Breast epithelium (tissue), 3 donors: ENCODE measurements around the gene FCGR2B.

Experiments
- POLR2A ChIP-seq: fragments of 450-650 bp; IDR thresholded peaks from one replicate; pipeline ENCODE4 v1.6.1; 2016; ENCODE audit warnings: antibody characterized with exemption, mild to moderate bottlenecking, moderate library complexity
- TF ChIP-seq, protein P1 (sequence below), 3 donors: fragments of 450-650 bp; IDR thresholded peaks; one replicate each; pipeline ENCODE4 v1.5.1; 2016 to 2017; ENCODE audit warnings: antibody characterized with exemption in 3 of 3, mild to moderate bottlenecking in 3 of 3, moderate library complexity in 3 of 3

- TF ChIP-seq, protein P1, sequence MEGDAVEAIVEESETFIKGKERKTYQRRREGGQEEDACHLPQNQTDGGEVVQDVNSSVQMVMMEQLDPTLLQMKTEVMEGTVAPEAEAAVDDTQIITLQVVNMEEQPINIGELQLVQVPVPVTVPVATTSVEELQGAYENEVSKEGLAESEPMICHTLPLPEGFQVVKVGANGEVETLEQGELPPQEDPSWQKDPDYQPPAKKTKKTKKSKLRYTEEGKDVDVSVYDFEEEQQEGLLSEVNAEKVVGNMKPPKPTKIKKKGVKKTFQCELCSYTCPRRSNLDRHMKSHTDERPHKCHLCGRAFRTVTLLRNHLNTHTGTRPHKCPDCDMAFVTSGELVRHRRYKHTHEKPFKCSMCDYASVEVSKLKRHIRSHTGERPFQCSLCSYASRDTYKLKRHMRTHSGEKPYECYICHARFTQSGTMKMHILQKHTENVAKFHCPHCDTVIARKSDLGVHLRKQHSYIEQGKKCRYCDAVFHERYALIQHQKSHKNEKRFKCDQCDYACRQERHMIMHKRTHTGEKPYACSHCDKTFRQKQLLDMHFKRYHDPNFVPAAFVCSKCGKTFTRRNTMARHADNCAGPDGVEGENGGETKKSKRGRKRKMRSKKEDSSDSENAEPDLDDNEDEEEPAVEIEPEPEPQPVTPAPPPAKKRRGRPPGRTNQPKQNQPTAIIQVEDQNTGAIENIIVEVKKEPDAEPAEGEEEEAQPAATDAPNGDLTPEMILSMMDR (IDR thresholded peaks at IDR 0.05), result peak in 1 of 3 donors; percentile 13
- TF ChIP-seq POLR2A, result no peak
These were observed 63.7 kb downstream of the FCGR2B start for GRCh38 chr1:161726473-161727255.
